Measurements from ENCODE around the gene MAMLD1.

GRCh38 chrX:150506020-150506419, 142.9 kb downstream of the MAMLD1 start:
- no peak for TF ChIP-seq POLR2A (IDR thresholded peaks at IDR 0.05)
- TF ChIP-seq CTCF (IDR thresholded peaks at IDR 0.05) = no peak

Measured in esophagus squamous epithelium (tissue), 4 donors.